Activated naive CD4-positive, alpha-beta T cell treated with anti-CD3 and anti-CD28 coated beads, Interleukin-2, amount 50 U/mL, for 72 hours (primary cell): ENCODE results near the gene BOK. TPM values are rescaled to one million over a fixed set of nuclear protein-coding genes. Genes with fewer than 3 reads are reported as not detected.
"Not testable (repeated sequence)": the region's sequence is repeated elsewhere in the genome, so short reads cannot be mapped to it uniquely, and the experiment has no call there.

ENCODE experiments used
- ATAC-seq, 2 donors: fragments of 150-1000 bp; cut with Tn5 transposase; 2 replicates each; pipeline ENCODE4 v1.10.0; 2021; ENCODE audit warnings: mild to moderate bottlenecking in 2 of 2, moderate library complexity in 2 of 2
- DNase-seq, 2 donors: peaks; one replicate each; pipeline ENCODE4 v3.0.0; 2021 to 2022; ENCODE audit warnings: low spot score in 2 of 2
- H3K27ac Mint-ChIP-seq, 2 donors: one replicate each; pipeline ENCODE4 v1.8.0; 2022; ENCODE audit warnings: mild to moderate bottlenecking in 2 of 2, mixed read lengths in 2 of 2
- H3K36me3 Mint-ChIP-seq, 2 donors: one replicate each; pipeline ENCODE4 v1.8.0; 2022; ENCODE audit warnings: mixed read lengths in 2 of 2
- H3K9me3 Mint-ChIP-seq, 2 donors: one replicate each; pipeline ENCODE4 v1.8.0; 2022; ENCODE audit warnings: mixed read lengths in 2 of 2
- total RNA-seq, 2 donors: library from RNA; stranded (reverse); gene quantifications; one replicate each; pipeline ENCODE4 v1.2.3, GENCODE V29; 2022

BOK gene
- total RNA-seq, 2 donors from 2014 or later = 0.35 TPM; not detected in 1

- Mint-ChIP-seq H3K9me3 (no peaks in the 10 kb centered on the region), H3K27ac (no peak overlapping the region), H3K36me3 (no peaks in the 10 kb centered on the region)
- ATAC-seq (no peak), DNase-seq (no peak)
Measured at GRCh38 chr2:241576293-241576654, 17.7 kb downstream of the BOK start.

DNA sequence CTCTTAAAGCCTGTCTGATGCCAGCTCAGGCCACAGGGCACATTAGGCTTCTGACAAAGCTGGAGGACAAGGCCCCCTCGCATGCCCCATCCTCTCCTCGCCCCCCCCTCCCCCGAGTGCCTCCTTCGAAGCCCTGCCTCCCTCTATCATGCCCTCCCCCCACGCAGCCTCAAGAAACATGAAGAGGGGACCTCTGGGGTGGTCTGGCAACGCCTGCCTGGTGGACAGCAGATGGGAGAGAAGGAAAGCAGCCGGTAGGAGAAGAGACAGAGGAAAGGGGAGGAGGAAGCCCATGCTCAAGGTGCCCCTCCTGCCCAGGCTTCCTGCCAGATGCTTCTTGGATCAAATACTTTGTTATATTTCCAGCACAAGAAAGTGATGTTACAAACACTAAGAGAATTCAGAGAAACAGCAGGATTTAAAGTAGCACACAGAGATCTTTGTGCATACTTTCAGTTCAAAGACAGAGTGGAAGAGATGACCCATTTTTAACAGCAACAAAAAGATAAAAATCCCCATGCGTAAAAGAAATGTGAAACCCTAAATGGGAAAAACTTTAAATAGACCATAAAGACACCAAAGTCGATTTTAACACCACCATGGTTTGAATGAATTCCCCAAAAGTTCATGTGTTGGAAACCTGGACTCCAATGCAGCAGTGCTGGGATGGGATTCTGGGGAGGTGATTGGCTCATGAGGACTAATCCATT, 19.0 kb downstream of the BOK start:
- H3K9me3 Mint-ChIP-seq = no peaks in the 10 kb centered on the region
- no peak for DNase-seq
- no peak for ATAC-seq

DNA sequence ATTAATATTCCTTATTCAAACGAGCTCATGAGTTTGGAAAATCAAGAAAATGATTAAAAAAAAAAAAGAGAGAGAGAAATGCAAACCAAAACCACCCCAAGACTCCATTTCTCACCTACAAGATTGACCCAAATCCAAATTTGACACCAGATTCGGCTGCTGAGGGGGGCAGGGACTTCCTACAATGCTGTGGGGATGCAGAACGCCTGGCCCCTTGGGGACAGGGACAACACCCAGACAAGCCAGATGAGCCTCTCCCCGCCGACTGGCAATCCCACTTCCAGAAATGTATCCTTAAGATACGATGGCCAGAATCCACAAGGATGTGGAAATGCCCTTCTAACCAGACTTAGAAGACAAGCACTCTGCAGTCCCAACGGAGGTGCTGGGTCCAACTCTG, 20.7 kb downstream of the BOK start:
- Mint-ChIP-seq H3K36me3 (peaks cover 7 to 13% of the 10 kb centered on the region in 2 donors), H3K9me3 (no peaks in the 10 kb centered on the region), H3K27ac (no peak overlapping the region)
- ATAC-seq = no peak
- DNase-seq = no peak

More for the DNA sequence above, 19.0 kb downstream of the BOK start:
- Mint-ChIP-seq H3K27ac (no peak overlapping the region), H3K36me3 (peaks cover 0 to 7% of the 10 kb centered on the region in 2 donors)

DNA sequence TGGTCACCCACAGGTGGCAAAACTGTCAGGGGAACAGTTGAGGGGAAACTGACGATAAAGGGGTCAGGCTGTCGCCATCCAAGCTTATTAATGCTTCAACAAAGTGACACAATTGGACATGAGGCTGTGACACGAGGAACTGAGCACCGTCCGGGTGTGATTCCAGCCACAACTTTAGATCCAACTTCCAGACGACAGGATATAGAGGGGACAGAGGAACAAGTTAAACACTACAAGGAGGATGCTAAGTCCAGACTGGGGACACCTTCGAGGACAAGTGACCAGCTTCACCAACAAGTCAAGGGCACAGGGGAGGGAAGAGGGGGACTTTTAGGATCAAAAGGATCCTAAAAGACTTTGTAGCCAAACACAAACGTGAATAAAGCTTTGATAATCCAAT, 23.8 kb downstream of the BOK start:
- DNase-seq = no peak
- Mint-ChIP-seq H3K27ac (no peak overlapping the region), H3K36me3 (peaks cover 7 to 40% of the 10 kb centered on the region in 2 donors), H3K9me3 (peaks cover 11 to 12% of the 10 kb centered on the region in 2 donors)
- ATAC-seq = no peak

GRCh38 chr2:241582806-241583205, 24.3 kb downstream of the BOK start:
- no peak for ATAC-seq
- no peak for DNase-seq
- peaks cover 11 to 15% of the 10 kb centered on the region in 2 donors for H3K9me3 Mint-ChIP-seq
- H3K36me3 Mint-ChIP-seq = peaks cover 7 to 42% of the 10 kb centered on the region in 2 donors
- no peak overlapping the region for H3K27ac Mint-ChIP-seq

GRCh38 chr2:241584436-241584835, 25.9 kb downstream of the BOK start:
- Mint-ChIP-seq H3K27ac (no peak overlapping the region), H3K36me3 (peaks cover 7 to 42% of the 10 kb centered on the region in 2 donors), H3K9me3 (peaks cover 11 to 24% of the 10 kb centered on the region in 2 donors)
- ATAC-seq (no peak), DNase-seq (no peak)

- Mint-ChIP-seq H3K27ac (no peak overlapping the region), H3K9me3 (peaks cover 14 to 28% of the 10 kb centered on the region in 2 donors), H3K36me3 (peaks cover 7 to 42% of the 10 kb centered on the region in 2 donors)
- ATAC-seq = no peak
- no peak for DNase-seq
Measured at GRCh38 chr2:241586564-241587264, 28.2 kb downstream of the BOK start.

DNA sequence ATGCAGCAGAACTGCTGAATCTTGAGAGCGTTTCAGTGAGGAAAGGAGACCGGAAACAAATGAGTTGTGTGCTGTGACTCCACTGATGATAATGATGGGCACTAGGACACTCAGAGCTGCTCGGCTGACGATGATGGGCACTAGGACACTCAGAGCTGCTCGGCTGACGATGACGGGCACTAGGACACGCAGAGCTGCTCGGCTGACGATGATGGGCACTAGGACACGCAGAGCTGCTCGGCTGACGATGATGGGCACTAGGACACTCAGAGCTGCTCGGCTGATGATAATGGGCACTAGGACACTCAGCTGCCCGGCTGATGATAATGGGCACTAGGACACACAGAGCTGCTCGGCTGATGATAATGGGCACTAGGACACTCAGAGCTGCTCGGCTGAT, 31.3 kb downstream of the BOK start:
- ATAC-seq, DNase-seq, H3K27ac Mint-ChIP-seq: not testable (repeated sequence)
- H3K36me3 Mint-ChIP-seq = peaks cover 0 to 23% of the 10 kb centered on the region in 2 donors
- H3K9me3 Mint-ChIP-seq = peaks cover 14 to 28% of the 10 kb centered on the region in 2 donors

GRCh38 chr2:241590496-241591455, 32.2 kb downstream of the BOK start:
- ATAC-seq, DNase-seq, H3K27ac Mint-ChIP-seq: not testable (repeated sequence)
- peaks cover 0 to 15% of the 10 kb centered on the region in 2 donors for H3K36me3 Mint-ChIP-seq
- H3K9me3 Mint-ChIP-seq = peaks cover 14 to 28% of the 10 kb centered on the region in 2 donors

DNA sequence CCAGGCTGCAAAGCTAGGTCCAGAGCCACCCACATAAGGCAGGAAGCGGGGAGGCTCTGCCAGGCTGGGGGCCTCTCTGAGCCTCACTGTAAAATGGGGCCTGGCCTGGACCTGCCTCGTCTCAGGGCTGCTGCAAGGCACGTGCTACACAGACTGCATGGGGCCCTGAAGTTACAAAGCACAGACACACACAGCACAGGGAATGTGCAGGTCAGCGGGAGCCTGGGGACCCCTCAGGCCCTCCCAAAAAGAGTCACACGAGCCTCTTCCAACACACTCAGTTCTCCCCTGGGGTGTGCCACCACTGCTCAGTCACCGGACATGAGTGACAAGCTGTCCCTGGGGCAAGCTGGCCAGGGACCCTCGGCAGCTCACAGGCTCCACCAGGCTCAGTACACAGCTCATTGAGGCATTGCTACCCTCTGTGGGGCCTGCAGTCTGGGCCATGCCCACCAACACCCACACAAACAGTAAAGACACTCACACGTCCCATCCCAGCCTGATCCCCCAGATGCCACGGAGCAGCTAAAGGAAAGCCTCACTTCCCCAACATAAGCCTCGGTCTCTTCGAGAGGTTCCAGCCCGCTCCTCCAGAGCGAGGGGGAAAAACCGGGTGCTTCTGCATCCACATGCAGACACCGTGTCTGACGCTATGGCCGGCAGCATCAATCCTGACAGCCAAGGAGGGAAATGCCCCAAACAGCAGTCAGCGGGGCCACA, 33.7 kb downstream of the BOK start:
- no peak for DNase-seq
- H3K9me3 Mint-ChIP-seq = peaks cover 4 to 16% of the 10 kb centered on the region in 2 donors
- peaks cover 0 to 2% of the 10 kb centered on the region in 2 donors for H3K36me3 Mint-ChIP-seq
- H3K27ac Mint-ChIP-seq = peak overlapping the region in 1 of 2 donors; percentile 36
- no peak for ATAC-seq

- H3K27ac Mint-ChIP-seq = no peak overlapping the region
- H3K9me3 Mint-ChIP-seq = peaks cover 3 to 9% of the 10 kb centered on the region in 2 donors
- peaks cover 0 to 4% of the 10 kb centered on the region in 2 donors for H3K36me3 Mint-ChIP-seq
- DNase-seq (no peak), ATAC-seq (no peak)
Measured at GRCh38 chr2:241593271-241593670, 34.7 kb downstream of the BOK start.

GRCh38 chr2:241595600-241596140, 37.1 kb downstream of the BOK start:
- H3K9me3 Mint-ChIP-seq = no peaks in the 10 kb centered on the region
- no peak overlapping the region for H3K27ac Mint-ChIP-seq
- no peak for DNase-seq
- no peak for ATAC-seq
- H3K36me3 Mint-ChIP-seq = peaks cover 0 to 4% of the 10 kb centered on the region in 2 donors

DNA sequence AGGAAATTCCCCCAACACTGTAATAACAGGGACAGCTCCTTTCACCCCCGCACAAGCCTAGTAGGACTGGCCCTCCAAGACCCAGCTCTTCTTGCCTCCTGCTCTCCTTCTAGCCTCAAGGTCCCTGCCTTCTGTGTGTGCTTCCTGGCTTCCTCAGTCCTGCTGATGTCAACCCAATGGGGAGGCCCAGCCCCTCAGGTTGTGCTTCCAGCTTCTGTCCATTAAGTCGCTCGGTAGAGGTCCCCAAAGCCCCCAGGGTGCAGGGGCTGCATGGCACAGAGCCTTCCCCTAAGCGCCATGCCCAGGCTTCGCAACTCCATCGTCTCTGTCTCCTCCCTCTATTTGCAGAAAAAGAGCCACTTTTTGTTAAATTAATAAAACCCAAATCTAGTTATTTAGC, 39.0 kb downstream of the BOK start:
- ATAC-seq (no peak), DNase-seq (no peak)
- no peak overlapping the region for H3K27ac Mint-ChIP-seq
- H3K9me3 Mint-ChIP-seq = no peaks in the 10 kb centered on the region
- peaks cover 4 to 9% of the 10 kb centered on the region in 2 donors for H3K36me3 Mint-ChIP-seq

DNA sequence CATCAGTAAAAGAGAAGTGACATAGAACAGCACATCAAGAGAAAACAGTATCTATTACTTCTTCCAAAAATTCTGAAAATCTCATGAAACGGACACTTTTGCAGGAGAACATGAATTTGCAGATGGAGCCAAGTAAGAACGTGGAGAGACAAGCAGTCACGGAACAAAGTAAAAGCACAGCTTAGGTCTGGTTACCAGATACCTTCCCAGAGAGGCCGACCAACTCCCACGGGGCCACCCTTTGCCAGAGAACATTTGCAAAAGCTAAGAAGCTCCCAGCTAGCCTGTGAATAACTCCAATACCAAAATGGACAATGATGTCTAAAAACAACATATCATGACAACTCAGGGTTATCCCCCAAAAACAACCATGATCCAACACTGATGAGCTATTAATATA, 39.5 kb downstream of the BOK start:
- H3K36me3 Mint-ChIP-seq = peaks cover 4 to 9% of the 10 kb centered on the region in 2 donors

GRCh38 chr2:241598487-241598886, 39.9 kb downstream of the BOK start:
- ATAC-seq = no peak

More for the DNA sequence above, 39.5 kb downstream of the BOK start:
- ATAC-seq (no peak), DNase-seq (no peak)
- Mint-ChIP-seq H3K9me3 (no peaks in the 10 kb centered on the region), H3K27ac (no peak overlapping the region)

DNA sequence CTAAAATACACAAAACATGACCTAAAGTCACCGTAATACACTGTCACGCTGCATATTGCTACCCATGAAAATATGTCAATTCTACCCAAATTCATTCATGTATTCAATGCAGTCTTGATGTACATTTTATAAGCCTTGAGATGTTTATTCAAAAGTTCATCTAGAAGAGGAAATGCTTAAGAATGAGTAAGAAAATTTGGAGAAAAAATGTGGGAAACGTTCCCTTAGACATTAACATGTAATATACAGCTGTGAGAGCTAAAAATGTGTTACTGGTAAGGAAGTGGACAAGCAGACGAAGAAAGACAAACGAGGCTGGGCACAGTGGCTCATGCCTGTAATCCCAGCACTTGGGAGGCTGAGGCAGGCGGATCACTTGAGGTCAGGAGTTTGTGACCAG, 41.1 kb downstream of the BOK start:
- no peak for DNase-seq
- peaks cover 4 to 9% of the 10 kb centered on the region in 2 donors for H3K36me3 Mint-ChIP-seq
- no peaks in the 10 kb centered on the region for H3K9me3 Mint-ChIP-seq
- no peak for ATAC-seq
- H3K27ac Mint-ChIP-seq = peak overlapping the region in 1 of 2 donors; percentile 46

More at GRCh38 chr2:241598487-241598886, 39.9 kb downstream of the BOK start:
- no peaks in the 10 kb centered on the region for H3K9me3 Mint-ChIP-seq
- H3K27ac Mint-ChIP-seq = peak overlapping the region in 1 of 2 donors; percentile 74
- DNase-seq = no peak
- peaks cover 4 to 9% of the 10 kb centered on the region in 2 donors for H3K36me3 Mint-ChIP-seq
